Measurements from ENCODE around the gene RENBP. TPM values are rescaled to one million over a fixed set of nuclear protein-coding genes. Genes with fewer than 3 reads are reported as not detected.

RENBP gene
- total RNA-seq, 2 donors from 2014 or later, result 12.0 to 17.5 TPM

- H3K4me1 ChIP-seq (ENCODE audit: control insufficient read depth, insufficient read depth, low read length), result peaks cover 9% of the 10 kb centered on the region
- no peaks in the 10 kb centered on the region for H3K27me3 ChIP-seq (ENCODE audit: control insufficient read depth, insufficient read depth, low read length, poor library complexity, severe bottlenecking)
- peak overlapping the region; percentile 89 for H3K4me3 ChIP-seq (ENCODE audit: low read length)
- WGBS, 2 experiments (ENCODE audit: insufficient coverage in 1 of 2, insufficient read length in 1 of 2), result 0% methylated on average over 46 of the region's 49 CpGs; no CpG with 5 or more reads in 1 of the 2 experiments
- H3K27ac ChIP-seq (ENCODE audit: low read depth, low read length), result peak overlapping the region; percentile 99
- peak overlapping the region; percentile 99 for H3K9ac ChIP-seq (ENCODE audit: extremely low read depth, low read length, poor library complexity, severe bottlenecking)
- TF ChIP-seq CTCF (conservative IDR thresholded peaks at IDR 0.05), result no peak
- DNase-seq, result peak; percentile 79
- Mint-ChIP-seq H3K27me3 (ENCODE audit: insufficient read depth) (no peaks in the 10 kb centered on the region), H3K4me1 (peaks cover 47% of the 10 kb centered on the region), H3K27ac (peak overlapping the region; percentile 100), H3K36me3 (ENCODE audit: low read depth) (peaks cover 16% of the 10 kb centered on the region), H3K4me3 (peak overlapping the region; percentile 96), H3K9me3 (no peaks in the 10 kb centered on the region)
- no peaks in the 10 kb centered on the region for H3K9me3 ChIP-seq (ENCODE audit: control insufficient read depth, low read length)
- H3K36me3 ChIP-seq (ENCODE audit: control insufficient read depth, insufficient read depth, low read length), result peaks cover 13% of the 10 kb centered on the region
These were observed 26.1 kb upstream of the RENBP start for GRCh38 chrX:153970357-153971123.

- Mint-ChIP-seq H3K9me3 (no peaks in the 10 kb centered on the region), H3K4me1 (peaks cover 47% of the 10 kb centered on the region), H3K4me3 (peak overlapping the region; percentile 96), H3K36me3 (ENCODE audit: low read depth) (peaks cover 16% of the 10 kb centered on the region), H3K27me3 (ENCODE audit: insufficient read depth) (no peaks in the 10 kb centered on the region), H3K27ac (peak overlapping the region; percentile 100)
- Histone ChIP-seq H3K27ac (ENCODE audit: low read depth, low read length) (no peak overlapping the region), H3K36me3 (ENCODE audit: control insufficient read depth, insufficient read depth, low read length) (peaks cover 13% of the 10 kb centered on the region), H3K4me1 (ENCODE audit: control insufficient read depth, insufficient read depth, low read length) (peaks cover 9% of the 10 kb centered on the region), H3K9ac (ENCODE audit: extremely low read depth, low read length, poor library complexity, severe bottlenecking) (peak overlapping the region; percentile 62), H3K27me3 (ENCODE audit: control insufficient read depth, insufficient read depth, low read length, poor library complexity, severe bottlenecking) (no peaks in the 10 kb centered on the region), H3K4me3 (ENCODE audit: low read length) (peak overlapping the region; percentile 89), H3K9me3 (ENCODE audit: control insufficient read depth, low read length) (no peaks in the 10 kb centered on the region)
- WGBS, 2 experiments (ENCODE audit: insufficient coverage in 1 of 2, insufficient read length in 1 of 2), result 4% methylated on average over 17 of the region's 26 CpGs; no CpG with 5 or more reads in 1 of the 2 experiments
- DNase-seq, result no peak
- no peak for TF ChIP-seq CTCF (conservative IDR thresholded peaks at IDR 0.05)
These were observed 25.5 kb upstream of the RENBP start for GRCh38 chrX:153969904-153970356.

- peaks cover 9% of the 10 kb centered on the region for H3K4me1 ChIP-seq (ENCODE audit: control insufficient read depth, insufficient read depth, low read length)
- 7% methylated on average over 25 of the region's 25 CpGs; no CpG with 5 or more reads in 1 of the 2 experiments for WGBS, 2 experiments (ENCODE audit: insufficient coverage in 1 of 2, insufficient read length in 1 of 2)
- Mint-ChIP-seq H3K4me1 (peaks cover 41% of the 10 kb centered on the region), H3K4me3 (peak overlapping the region; percentile 96), H3K27ac (peak overlapping the region; percentile 90), H3K9me3 (no peaks in the 10 kb centered on the region), H3K36me3 (ENCODE audit: low read depth) (peaks cover 18% of the 10 kb centered on the region), H3K27me3 (ENCODE audit: insufficient read depth) (no peaks in the 10 kb centered on the region)
- H3K9ac ChIP-seq (ENCODE audit: extremely low read depth, low read length, poor library complexity, severe bottlenecking), result peak overlapping the region; percentile 62
- no peaks in the 10 kb centered on the region for H3K27me3 ChIP-seq (ENCODE audit: control insufficient read depth, insufficient read depth, low read length, poor library complexity, severe bottlenecking)
- no peak for DNase-seq
- TF ChIP-seq CTCF (conservative IDR thresholded peaks at IDR 0.05), result peak; percentile 34
- H3K9me3 ChIP-seq (ENCODE audit: control insufficient read depth, low read length), result no peaks in the 10 kb centered on the region
- H3K36me3 ChIP-seq (ENCODE audit: control insufficient read depth, insufficient read depth, low read length), result peaks cover 13% of the 10 kb centered on the region
- peak overlapping the region; percentile 89 for H3K4me3 ChIP-seq (ENCODE audit: low read length)
- H3K27ac ChIP-seq (ENCODE audit: low read depth, low read length), result no peak overlapping the region
These were observed 24.9 kb upstream of the RENBP start for GRCh38 chrX:153969125-153969903.
